ENCODE measurements around the gene PRKCE. TPM values are rescaled to one million over a fixed set of nuclear protein-coding genes. Genes with fewer than 3 reads are reported as not detected.

PRKCE gene
- total RNA-seq, 1 experiment from 2014 or later = 1.3 TPM

- H3K56ac ChIP-seq (ENCODE audit: insufficient read length, low read depth, low read length) = no peak overlapping the region
- H3K27me3 ChIP-seq (ENCODE audit: insufficient read depth, low read length) = no peaks in the 10 kb centered on the region
- no peak overlapping the region for H2BK120ac ChIP-seq (ENCODE audit: low read depth, low read length, poor library complexity, severe bottlenecking)
- no peak overlapping the region for H3K14ac ChIP-seq (ENCODE audit: insufficient read depth, low read length)
- H3K4ac ChIP-seq (ENCODE audit: low read depth, low read length) = no peak overlapping the region
- peaks cover 11 to 13% of the 10 kb centered on the region in 2 experiments for H3K4me1 Mint-ChIP-seq
- no peak overlapping the region for H3K18ac ChIP-seq (ENCODE audit: insufficient read length, low read depth, low read length)
- no peaks in the 10 kb centered on the region for H3K9me3 ChIP-seq (ENCODE audit: control insufficient read depth, low read depth, low read length)
- H3T11ph ChIP-seq (ENCODE audit: low read length) = no peak overlapping the region
- H3K4me3 Mint-ChIP-seq = no peak overlapping the region
- H2BK12ac ChIP-seq (ENCODE audit: insufficient read length, low read depth, low read length) = no peak overlapping the region
- no peak overlapping the region for H4K91ac ChIP-seq (ENCODE audit: insufficient read length, low read depth, low read length)
- TF ChIP-seq CTCF (conservative IDR thresholded peaks at IDR 0.05) = no peak
- H4K5ac ChIP-seq (ENCODE audit: insufficient read length, low read depth, low read length) = no peak overlapping the region
- no peak overlapping the region for H3K23ac ChIP-seq (ENCODE audit: insufficient read length, low read depth, low read length)
- H3K27me3 Mint-ChIP-seq (ENCODE audit: low read depth) = peaks cover 2% of the 10 kb centered on the region
- no peak overlapping the region for H3K27ac ChIP-seq (ENCODE audit: insufficient read length, low read depth, low read length)
- no peak overlapping the region for H2AK5ac ChIP-seq (ENCODE audit: insufficient read length, low read length)
- H3K27ac Mint-ChIP-seq = no peak overlapping the region; a peak in 1 of 7 replicates
- H3K4me2 ChIP-seq (ENCODE audit: insufficient read depth, insufficient read length, low read length) = no peak overlapping the region
- peaks cover 6% of the 10 kb centered on the region; the same call in 1 of the 2 replicates for H3K4me1 ChIP-seq (ENCODE audit: insufficient read depth, low read length)
- H3K9me3 Mint-ChIP-seq = peaks cover 0 to 9% of the 10 kb centered on the region in 2 experiments; a peak in 3 of 5 replicates
- H3K79me1 ChIP-seq (ENCODE audit: insufficient read depth, low read depth, low read length, poor library complexity, severe bottlenecking) = no peaks in the 10 kb centered on the region
- WGBS (ENCODE audit: extremely low coverage, insufficient read length, low lambda C conversion rate) = no CpG with 5 or more reads among the region's 2 CpGs
- no peak for DNase-seq
- H2BK20ac ChIP-seq (ENCODE audit: low read depth, low read length, poor library complexity, severe bottlenecking) = no peak overlapping the region
- H2BK15ac ChIP-seq (ENCODE audit: low read depth, low read length) = no peak overlapping the region
- no peaks in the 10 kb centered on the region for H3K23me2 ChIP-seq (ENCODE audit: insufficient read length, low read depth, low read length, poor library complexity, severe bottlenecking)
- no peak overlapping the region for H4K8ac ChIP-seq (replicated peaks; ENCODE audit: insufficient read length, low read depth, low read length)
- H2BK5ac ChIP-seq (ENCODE audit: insufficient read length, low read length) = no peak overlapping the region
- no peak overlapping the region for H2AFZ ChIP-seq (ENCODE audit: low read length)
- peaks cover 0 to 3% (median 0%) of the 10 kb centered on the region in 3 experiments; a peak in 1 of 7 replicates for H3K36me3 Mint-ChIP-seq (ENCODE audit: insufficient read depth in 1 of 3, low read depth in 3 of 3)
- H4K20me1 ChIP-seq (ENCODE audit: control insufficient read depth, insufficient read depth, insufficient read length) = no peaks in the 10 kb centered on the region
- no peak overlapping the region for H3K9ac ChIP-seq (ENCODE audit: extremely low read depth, insufficient read length, low read length)
- no peaks in the 10 kb centered on the region for H3K79me2 ChIP-seq (ENCODE audit: insufficient read depth, low read length)
Observed at GRCh38 chr2:45711224-45711623, 59.7 kb downstream of the PRKCE start.
